ENCODE results near the gene DEFB124.
"Not testable (repeated sequence)": the region's sequence is repeated elsewhere in the genome, so short reads cannot be mapped to it uniquely, and the experiment has no call there.

The DEFB124 gene

DNA sequence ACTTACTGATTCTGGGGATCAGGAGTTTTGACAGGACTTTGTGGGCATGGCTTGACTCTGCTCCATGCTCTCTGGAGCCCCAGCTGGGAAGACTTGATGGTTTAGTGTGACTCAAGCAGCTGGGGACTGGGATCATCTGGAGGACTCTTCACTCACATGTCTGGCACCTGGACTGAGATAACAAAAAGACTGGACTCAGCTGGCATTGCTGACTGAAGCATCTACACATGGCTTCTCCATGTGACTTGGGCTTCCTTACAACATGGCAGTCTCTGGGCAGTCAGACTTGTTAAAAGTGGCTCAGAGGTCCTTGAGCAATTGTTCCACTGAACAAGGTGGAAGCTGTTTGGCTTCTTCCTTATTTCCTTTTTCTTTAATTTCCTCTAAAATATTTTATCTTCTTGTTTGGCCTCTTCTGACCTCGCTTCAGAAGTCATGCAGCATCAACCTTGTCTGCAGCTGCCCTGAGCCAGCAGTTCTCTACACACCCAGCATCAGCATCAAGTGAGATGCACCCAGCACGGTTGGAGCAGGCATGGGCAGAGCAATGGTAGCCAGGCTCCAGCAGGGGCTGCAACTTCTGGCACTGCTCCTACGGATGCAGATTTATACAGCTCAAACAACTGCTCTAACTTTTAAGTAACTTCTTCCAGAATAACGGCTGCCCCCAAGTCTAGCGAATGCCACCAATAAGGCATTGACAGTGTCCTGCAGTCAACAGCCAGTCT lies 33.8 kb upstream of the DEFB124 start:
- Histone ChIP-seq H3K27me3 (ENCODE audit: control insufficient read depth, insufficient read depth, low read length) (no peaks in the 10 kb centered on the region), H3K36me3 (ENCODE audit: control insufficient read depth, insufficient read depth, low read length) (no peaks in the 10 kb centered on the region), H3K9ac (ENCODE audit: low read depth, low read length) (no peak overlapping the region), H3K4me3 (ENCODE audit: low read depth, low read length) (no peak overlapping the region; the same call in 1 of the 2 replicates), H3K27ac (ENCODE audit: low read depth, low read length) (no peak overlapping the region), H3K9me3 (ENCODE audit: control insufficient read depth, insufficient read depth, low read length) (peaks cover 15% of the 10 kb centered on the region), H3K4me1 (ENCODE audit: control insufficient read depth, insufficient read depth, low read length) (no peaks in the 10 kb centered on the region)

DNA sequence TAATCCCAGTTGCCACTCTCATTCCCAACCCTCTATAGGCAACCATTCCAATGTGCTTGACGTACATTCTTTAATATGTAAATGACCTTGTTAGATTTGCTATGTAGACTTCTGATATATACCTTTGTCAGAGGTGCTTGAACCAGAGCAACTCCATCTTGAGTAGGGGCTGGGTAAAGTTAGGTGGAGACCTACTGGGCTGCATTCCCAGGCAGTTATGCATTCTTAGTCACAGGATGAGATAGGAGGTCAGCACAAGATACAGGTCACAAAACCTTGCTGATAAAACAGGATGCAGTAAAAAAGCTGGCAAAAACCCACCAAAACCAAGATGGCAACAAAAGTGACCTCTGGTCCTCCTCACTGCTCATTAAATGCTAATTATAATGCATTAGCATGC lies 31.0 kb upstream of the DEFB124 start:
- Histone ChIP-seq H3K4me3 (ENCODE audit: low read depth, low read length) (no peak overlapping the region), H3K27ac (ENCODE audit: low read depth, low read length) (no peak overlapping the region), H3K36me3 (ENCODE audit: control insufficient read depth, insufficient read depth, low read length) (no peaks in the 10 kb centered on the region), H3K4me1 (ENCODE audit: control insufficient read depth, insufficient read depth, low read length) (no peaks in the 10 kb centered on the region), H3K9ac (ENCODE audit: low read depth, low read length) (no peak overlapping the region), H3K9me3 (ENCODE audit: control insufficient read depth, insufficient read depth, low read length) (peaks cover 24% of the 10 kb centered on the region), H3K27me3 (ENCODE audit: control insufficient read depth, insufficient read depth, low read length) (no peaks in the 10 kb centered on the region)

GRCh38 chr20:31502884-31503673 lies 28.2 kb upstream of the DEFB124 start:
- H3K9ac ChIP-seq (ENCODE audit: low read depth, low read length); H3K27ac ChIP-seq (ENCODE audit: low read depth, low read length); H3K36me3 ChIP-seq (ENCODE audit: control insufficient read depth, insufficient read depth, low read length); H3K4me3 ChIP-seq (ENCODE audit: low read depth, low read length); H3K27me3 ChIP-seq (ENCODE audit: control insufficient read depth, insufficient read depth, low read length); H3K4me1 ChIP-seq (ENCODE audit: control insufficient read depth, insufficient read depth, low read length): not testable (repeated sequence)
- peaks cover 41% of the 10 kb centered on the region for H3K9me3 ChIP-seq (ENCODE audit: control insufficient read depth, insufficient read depth, low read length)

DNA sequence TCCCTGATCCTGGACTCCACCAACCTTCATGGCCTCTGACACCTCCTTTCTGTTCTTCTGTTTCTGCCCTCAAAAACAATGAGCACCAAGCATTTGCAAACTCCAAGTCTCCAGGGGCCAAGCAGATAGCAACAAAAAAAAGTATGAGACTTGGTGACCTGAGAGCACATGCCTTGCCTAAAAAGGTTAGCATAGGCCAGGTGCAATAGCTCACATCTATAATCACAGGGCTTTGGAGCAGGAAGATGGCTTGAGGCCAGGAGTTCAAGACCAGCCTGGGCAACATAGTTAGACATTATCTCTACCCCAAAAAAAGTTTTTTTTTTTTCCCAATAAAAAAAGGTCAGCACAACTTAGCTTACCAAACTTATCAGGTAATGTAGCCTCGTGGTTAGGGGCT lies 25.6 kb upstream of the DEFB124 start:
- Histone ChIP-seq H3K4me3 (ENCODE audit: low read depth, low read length) (no peak overlapping the region), H3K27me3 (ENCODE audit: control insufficient read depth, insufficient read depth, low read length) (no peaks in the 10 kb centered on the region), H3K9me3 (ENCODE audit: control insufficient read depth, insufficient read depth, low read length) (peaks cover 59% of the 10 kb centered on the region), H3K9ac (ENCODE audit: low read depth, low read length) (no peak overlapping the region), H3K27ac (ENCODE audit: low read depth, low read length) (no peak overlapping the region), H3K4me1 (ENCODE audit: control insufficient read depth, insufficient read depth, low read length) (no peaks in the 10 kb centered on the region), H3K36me3 (ENCODE audit: control insufficient read depth, insufficient read depth, low read length) (no peaks in the 10 kb centered on the region)

GRCh38 chr20:31497838-31498540 lies 23.1 kb upstream of the DEFB124 start:
- Histone ChIP-seq H3K4me3 (ENCODE audit: low read depth, low read length) (no peak overlapping the region), H3K27me3 (ENCODE audit: control insufficient read depth, insufficient read depth, low read length) (no peaks in the 10 kb centered on the region), H3K9me3 (ENCODE audit: control insufficient read depth, insufficient read depth, low read length) (peaks cover 74% of the 10 kb centered on the region), H3K27ac (ENCODE audit: low read depth, low read length) (no peak overlapping the region), H3K9ac (ENCODE audit: low read depth, low read length) (no peak overlapping the region), H3K36me3 (ENCODE audit: control insufficient read depth, insufficient read depth, low read length) (no peaks in the 10 kb centered on the region), H3K4me1 (ENCODE audit: control insufficient read depth, insufficient read depth, low read length) (no peaks in the 10 kb centered on the region)

GRCh38 chr20:31496761-31497295 lies 21.9 kb upstream of the DEFB124 start:
- no peak overlapping the region for H3K4me3 ChIP-seq (ENCODE audit: low read depth, low read length)
- H3K27ac ChIP-seq (ENCODE audit: low read depth, low read length): no peak overlapping the region
- H3K4me1 ChIP-seq (ENCODE audit: control insufficient read depth, insufficient read depth, low read length): no peaks in the 10 kb centered on the region
- H3K9me3 ChIP-seq (ENCODE audit: control insufficient read depth, insufficient read depth, low read length): peaks cover 72% of the 10 kb centered on the region
- no peaks in the 10 kb centered on the region for H3K27me3 ChIP-seq (ENCODE audit: control insufficient read depth, insufficient read depth, low read length)
- no peaks in the 10 kb centered on the region for H3K36me3 ChIP-seq (ENCODE audit: control insufficient read depth, insufficient read depth, low read length)
- H3K9ac ChIP-seq (ENCODE audit: low read depth, low read length): no peak overlapping the region

GRCh38 chr20:31494131-31494530 lies 19.2 kb upstream of the DEFB124 start:
- Histone ChIP-seq H3K27ac (ENCODE audit: low read depth, low read length) (no peak overlapping the region), H3K9ac (ENCODE audit: low read depth, low read length) (no peak overlapping the region), H3K4me1 (ENCODE audit: control insufficient read depth, insufficient read depth, low read length) (no peaks in the 10 kb centered on the region), H3K4me3 (ENCODE audit: low read depth, low read length) (no peak overlapping the region), H3K9me3 (ENCODE audit: control insufficient read depth, insufficient read depth, low read length) (peaks cover 77% of the 10 kb centered on the region), H3K36me3 (ENCODE audit: control insufficient read depth, insufficient read depth, low read length) (no peaks in the 10 kb centered on the region), H3K27me3 (ENCODE audit: control insufficient read depth, insufficient read depth, low read length) (no peaks in the 10 kb centered on the region)

GRCh38 chr20:31490752-31491151 lies 15.8 kb upstream of the DEFB124 start:
- Histone ChIP-seq H3K27ac (ENCODE audit: low read depth, low read length) (no peak overlapping the region), H3K9ac (ENCODE audit: low read depth, low read length) (no peak overlapping the region), H3K9me3 (ENCODE audit: control insufficient read depth, insufficient read depth, low read length) (peaks cover 77% of the 10 kb centered on the region), H3K27me3 (ENCODE audit: control insufficient read depth, insufficient read depth, low read length) (no peaks in the 10 kb centered on the region), H3K36me3 (ENCODE audit: control insufficient read depth, insufficient read depth, low read length) (no peaks in the 10 kb centered on the region), H3K4me3 (ENCODE audit: low read depth, low read length) (no peak overlapping the region), H3K4me1 (ENCODE audit: control insufficient read depth, insufficient read depth, low read length) (no peaks in the 10 kb centered on the region)

- no peaks in the 10 kb centered on the region for H3K27me3 ChIP-seq (ENCODE audit: control insufficient read depth, insufficient read depth, low read length)
- H3K4me1 ChIP-seq (ENCODE audit: control insufficient read depth, insufficient read depth, low read length): no peaks in the 10 kb centered on the region
- no peaks in the 10 kb centered on the region for H3K36me3 ChIP-seq (ENCODE audit: control insufficient read depth, insufficient read depth, low read length)
- no peak overlapping the region for H3K4me3 ChIP-seq (ENCODE audit: low read depth, low read length)
- peaks cover 80% of the 10 kb centered on the region for H3K9me3 ChIP-seq (ENCODE audit: control insufficient read depth, insufficient read depth, low read length)
- H3K27ac ChIP-seq (ENCODE audit: low read depth, low read length): no peak overlapping the region
- no peak overlapping the region for H3K9ac ChIP-seq (ENCODE audit: low read depth, low read length)
These were observed 14.2 kb upstream of the DEFB124 start for GRCh38 chr20:31489152-31489551.

DNA sequence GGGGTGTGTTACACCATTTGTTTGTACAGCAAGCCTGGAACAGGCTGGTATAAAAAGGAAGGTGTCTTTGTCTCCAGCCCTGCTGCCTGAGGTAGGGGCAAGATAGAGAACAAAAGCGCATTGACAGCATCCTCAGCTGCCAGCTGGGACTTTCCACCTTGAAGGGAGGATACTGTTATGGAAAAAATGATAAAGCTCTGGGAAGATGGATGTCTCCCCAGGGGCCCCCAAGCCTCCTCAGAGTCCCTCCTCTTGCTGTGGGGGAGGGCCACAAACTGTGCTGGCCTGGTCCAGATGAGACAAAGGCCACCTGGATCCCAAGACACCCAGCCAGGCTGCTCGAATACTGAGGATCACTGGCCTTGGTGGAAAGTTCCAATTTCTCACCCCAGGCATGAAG lies 13.2 kb upstream of the DEFB124 start:
- Histone ChIP-seq H3K27me3 (ENCODE audit: control insufficient read depth, insufficient read depth, low read length) (no peaks in the 10 kb centered on the region), H3K4me1 (ENCODE audit: control insufficient read depth, insufficient read depth, low read length) (no peaks in the 10 kb centered on the region), H3K9ac (ENCODE audit: low read depth, low read length) (no peak overlapping the region), H3K36me3 (ENCODE audit: control insufficient read depth, insufficient read depth, low read length) (no peaks in the 10 kb centered on the region), H3K9me3 (ENCODE audit: control insufficient read depth, insufficient read depth, low read length) (peaks cover 82% of the 10 kb centered on the region), H3K27ac (ENCODE audit: low read depth, low read length) (no peak overlapping the region), H3K4me3 (ENCODE audit: low read depth, low read length) (no peak overlapping the region)
